K562 (cell line): ENCODE results near the gene TBCCD1. TPM values are rescaled to one million over a fixed set of nuclear protein-coding genes. Genes with fewer than 3 reads are reported as not detected.
A peak's percentile ranks its signal among the peaks of the same experiment; 100 is the strongest.

ENCODE experiments used
- ATAC-seq: fragments of 200-7000 bp; cut with Tn5 transposase; 3 replicates; pipeline ENCODE4 v1.9.1; 2020; ENCODE audit warnings: moderate library complexity
- BruUV-seq: library from RNA; stranded (reverse); fragments of 400-500 nt; replicated peaks from 2 replicates; lab custom pipeline; 2021; lab: Mats Ljungman, UMichigan
- CTCF ChIA-PET: fragments of 300-600 bp; formaldehyde crosslinking; extraction: SDS; loops from one replicate; lab custom pipeline; 2021; ENCODE audit warnings: low intra/inter-chr PET ratio; lab: Yijun Ruan, JAX
- POLR2A ChIA-PET: fragments of 300-600, 350-650 bp; sonication (Branson Sonifier 250); formaldehyde crosslinking; extraction: SDS; loops from one replicate; lab custom pipeline; 2021; ENCODE audit warnings: antibody characterized with exemption, inconsistent platforms; lab: Yijun Ruan, JAX
- DNase-seq, 4 experiments: peaks; one replicate each; pipeline versions ENCODE4 v3.0.0 to v3.0.0-alpha.2; 2011 to 2018; ENCODE audit warnings: low spot score in 3 of 4, mixed read lengths in 3 of 4; ENCODE audit errors: extremely low read depth in 1 of 4
- FAIRE-seq: peaks from 2 replicates; lab custom pipeline; 2011; peaks lifted over from hg19 to GRCh38; lab: Jason Lieb, UNC
- H2AFZ ChIP-seq: 2 replicates; pipeline ENCODE4 v1.6.0; 2011; ENCODE audit warnings: low read depth, low read length, control low read depth, inconsistent platforms
- H3K27ac ChIP-seq: fragments of 200-600 bp; 3 replicates; pipeline ENCODE4 v1.8.0; 2011; ENCODE audit warnings: low read depth, mild to moderate bottlenecking, control low read depth, inconsistent platforms, low read length, moderate library complexity, mixed read lengths; ENCODE audit errors: extremely low read depth
- H3K27me3 ChIP-seq, 2 experiments: fragments of 300-600 bp in 1 of 2; 2 replicates in 1 of 2; 3 replicates in 1 of 2; pipeline versions ENCODE4 v1.6.0 to v1.8.0; 2011; ENCODE audit warnings: inconsistent platforms in 2 of 2, low read length in 2 of 2, mild to moderate bottlenecking in 1 of 2, mixed read lengths in 1 of 2, moderate library complexity in 1 of 2; ENCODE audit not compliant: control insufficient read depth in 2 of 2, insufficient read depth in 2 of 2
- H3K36me3 ChIP-seq: fragments of 300-600 bp; 3 replicates; pipeline ENCODE4 v1.8.0; 2011; ENCODE audit warnings: mild to moderate bottlenecking, low read length, inconsistent platforms; ENCODE audit not compliant: control insufficient read depth, insufficient read depth
- H3K4me1 ChIP-seq, 2 experiments: fragments of 200-600 bp in 1 of 2; replicated peaks in 1 of 2; 2 replicates in 1 of 2; 3 replicates in 1 of 2; pipeline versions ENCODE4 v1.5.1 to v1.8.0; 2011; ENCODE audit warnings: inconsistent platforms in 2 of 2, low read length in 2 of 2, mild to moderate bottlenecking in 1 of 2, mixed read lengths in 1 of 2, moderate library complexity in 1 of 2; ENCODE audit not compliant: control insufficient read depth in 2 of 2, insufficient read depth in 2 of 2
- H3K4me2 ChIP-seq: 2 replicates; pipeline ENCODE4 v1.6.1; 2011; ENCODE audit warnings: low read length, control low read depth, inconsistent platforms, mixed read lengths; ENCODE audit not compliant: insufficient read depth
- H3K4me3 ChIP-seq: fragments of 200-600 bp; sonication (generic), shearing (Covaris generic); 2 replicates; pipeline ENCODE4 v1.5.1; 2016; ENCODE audit warnings: control low read depth, inconsistent platforms
- H3K79me2 ChIP-seq: fragments of 200-600 bp; 3 replicates; pipeline ENCODE4 v1.8.0; 2011; ENCODE audit warnings: low read length, inconsistent platforms; ENCODE audit not compliant: control insufficient read depth, insufficient read depth
- H3K9ac ChIP-seq, 2 experiments: 2 replicates each; pipeline versions ENCODE4 v1.6.0 to v1.6.1; 2011; ENCODE audit warnings: low read depth in 2 of 2, low read length in 2 of 2, control low read depth in 1 of 2, inconsistent platforms in 1 of 2, mild to moderate bottlenecking in 1 of 2, mixed read lengths in 1 of 2; ENCODE audit not compliant: insufficient read depth in 1 of 2
- H3K9me1 ChIP-seq: one replicate; pipeline ENCODE4 v1.6.0; 2011; ENCODE audit warnings: inconsistent platforms, mild to moderate bottlenecking, low read length, moderate library complexity; ENCODE audit not compliant: control insufficient read depth, insufficient read depth
- H3K9me3 ChIP-seq: replicated peaks from 2 replicates; pipeline ENCODE4 v1.5.1; 2011; ENCODE audit warnings: low read depth, low read length, inconsistent platforms; ENCODE audit not compliant: control insufficient read depth, insufficient read depth
- H4K20me1 ChIP-seq: replicated peaks from 2 replicates; pipeline ENCODE4 v1.6.1; 2011; ENCODE audit warnings: low read length, inconsistent platforms, mixed read lengths; ENCODE audit not compliant: control insufficient read depth, insufficient read depth
- FOS ChIP-seq: IDR thresholded peaks from 3 replicates; pipeline ENCODE4 v1.6.1; 2011; ENCODE audit not compliant: insufficient read length; ENCODE audit errors: extremely low read depth
- RBFOX2 ChIP-seq: fragments of 200-400 bp; formaldehyde crosslinking; IDR thresholded peaks from 2 replicates; pipeline ENCODE4 v1.6.1; 2017; ENCODE audit warnings: low read depth, mild to moderate bottlenecking, low read length, moderate library complexity
- SPI1 ChIP-seq: IDR thresholded peaks from 2 replicates; pipeline ENCODE4 v1.6.1; 2011; ENCODE audit warnings: low read depth, low read length, control low read depth, borderline replicate concordance
- TFAP4 ChIP-seq: sonication (generic); formaldehyde crosslinking; IDR thresholded peaks from 2 replicates; pipeline ENCODE4 v1.8.0; 2022; ENCODE audit warnings: missing genetic modification reagents, mild to moderate bottlenecking, moderate library complexity, borderline replicate concordance
- THRA ChIP-seq: fragments of 450-650 bp; IDR thresholded peaks from 2 replicates; pipeline ENCODE4 v1.6.1; 2017; ENCODE audit warnings: mild to moderate bottlenecking, moderate library complexity
- WGBS: fragments of 100-300 bp; shearing (Covaris generic); methylation state at CpG from one replicate; pipeline ENCODE4 v1.1.6; 2016; ENCODE audit warnings: low coverage, mixed read lengths; ENCODE audit not compliant: insufficient coverage; ENCODE audit errors: missing lambda C conversion rate; 5-methylcytosine and 5-hydroxymethylcytosine counted together
- in situ Hi-C: fragments of 300-500 bp; cut with MboI; formaldehyde crosslinking; loops from 4 replicates; pipeline ENCODE4 v1.15.0; 2018; ENCODE audit warnings: inconsistent platforms, mixed read lengths
- intact Hi-C: fragments of 100-400 bp; cut with micrococcal nuclease; formaldehyde crosslinking; loops from 2 replicates; pipeline ENCODE4 v1.14.2; 2022
- polyA plus RNA-seq, 8 experiments: library from polyadenylated mRNA; depleted of rRNA in 4 of 8; stranded (reverse) in 5 of 8; unstranded in 3 of 8; fragments of >200 nt; fragmentation: Nextera tagmentation in 2 of 8; fragmentation: Illumina TruSeq in 1 of 8; extraction: Ambion mirVana in 2 of 8; extraction: Trizol in 1 of 8; gene quantifications; 2 replicates each; pipeline versions ENCODE4 v1.2.1 to v1.2.3, GENCODE V29; 2011 to 2014; ENCODE audit warnings: inconsistent platforms in 1 of 8, missing spikeins in 1 of 8
- total RNA-seq, 7 experiments: library from RNA; depleted of rRNA in 6 of 7; stranded (reverse); fragments of >200 nt in 6 of 7; fragmentation: Illumina TruSeq in 2 of 7; extraction: Trizol in 2 of 7; gene quantifications; 2 replicates each; pipeline versions ENCODE4 v1.2.1 to v1.2.3, GENCODE V29; 2011 to 2021; ENCODE audit warnings: low replicate concordance in 1 of 7

TBCCD1 gene
- total and polyA plus RNA-seq, 9 of the 15 experiments (the other 6 are each of a cell fraction or from before 2014, with no cell fraction given) = 17.7 to 31.1 (median 21.2) TPM

GRCh38 chr3:186577521-186577920, 10.4 kb upstream of the TBCCD1 start:
- POLR2A ChIA-PET = interaction anchor here (0.5 to 1.3 kb wide), 4 partner anchors 8 to 368 kb away, joined by 3 to 6 read pairs (median 3); no protein-coding TSS in a partner anchor

GRCh38 chr3:186571644-186572013, 4.5 kb upstream of the TBCCD1 start:
- Histone ChIP-seq H4K20me1 (no peaks in the 10 kb centered on the region), H3K27ac (no peak overlapping the region), H3K9me3 (no peaks in the 10 kb centered on the region), H3K79me2 (peaks cover 54% of the 10 kb centered on the region), H2AFZ (no peak overlapping the region), H3K4me3 (peak overlapping the region; percentile 96), H3K27me3 (no peaks in the 10 kb centered on the region), H3K36me3 (peaks cover 47% of the 10 kb centered on the region), H3K4me2 (peak overlapping the region; percentile 100), H3K9me1 (no peaks in the 10 kb centered on the region), H3K4me1 (peaks cover 0 to 11% of the 10 kb centered on the region in 2 experiments; a peak in 3 of 5 replicates)
- CTCF ChIA-PET = no interaction called here
- POLR2A ChIA-PET = interaction anchor here (0.5 to 5.3 kb wide), 9 partner anchors 13 to 618 kb away, joined by 3 to 64 read pairs (median 3); no protein-coding TSS in a partner anchor
- intact Hi-C loops = no loop called here
- FAIRE-seq (no peak), DNase-seq (no peak), ATAC-seq (no peak)
- WGBS = 0% methylated on average over 2 of the region's 2 CpGs
- BruUV-seq = no TSS peak
- TF ChIP-seq THRA = no peak
- no peak for TF ChIP-seq FOS
- TF ChIP-seq SPI1 = peak; percentile 78
- TF ChIP-seq RBFOX2 = peak; percentile 44
- TF ChIP-seq, all 486 proteins: peak for 2
- H3K9ac ChIP-seq = peak overlapping the region; percentile 95
- in situ Hi-C loops = no loop called here

More at GRCh38 chr3:186577521-186577920, 10.4 kb upstream of the TBCCD1 start:
- H3K27me3 ChIP-seq = no peaks in the 10 kb centered on the region
- H3K4me3 ChIP-seq = no peak overlapping the region
- in situ Hi-C loops (no loop called here), intact Hi-C loops (no loop called here)
- BruUV-seq = no TSS peak
- no peak overlapping the region for H3K4me2 ChIP-seq
- H3K79me2 ChIP-seq = 0 out of 3 replicates have a peak, but pooled peaks cover 2% of the 10 kb centered on the region
- CTCF ChIA-PET = no interaction called here
- H3K9ac ChIP-seq = no peak overlapping the region
- no peaks in the 10 kb centered on the region for H3K9me1 ChIP-seq
- ATAC-seq (no peak), FAIRE-seq (no peak), DNase-seq (no peak)
- H3K9me3 ChIP-seq = no peaks in the 10 kb centered on the region
- no peaks in the 10 kb centered on the region for H4K20me1 ChIP-seq
- H2AFZ ChIP-seq = no peak overlapping the region
- WGBS = 76% methylated on average over 2 of the region's 2 CpGs
- no peaks in the 10 kb centered on the region for H3K4me1 ChIP-seq
- no peak for TF ChIP-seq TFAP4 (CRISPR knock-in tag)
- H3K36me3 ChIP-seq = peaks cover 96% of the 10 kb centered on the region
- no peak overlapping the region for H3K27ac ChIP-seq
